NCI-H2171 (cell line): ENCODE results near the gene LRRC61.
"Not testable (repeated sequence)": the region's sequence is repeated elsewhere in the genome, so short reads cannot be mapped to it uniquely, and the experiment has no call there.

Source experiments
- DNase-seq: peaks from one replicate; lab custom pipeline; 2025; lab: John Stamatoyannopoulos, UW

LRRC61 gene

DNA sequence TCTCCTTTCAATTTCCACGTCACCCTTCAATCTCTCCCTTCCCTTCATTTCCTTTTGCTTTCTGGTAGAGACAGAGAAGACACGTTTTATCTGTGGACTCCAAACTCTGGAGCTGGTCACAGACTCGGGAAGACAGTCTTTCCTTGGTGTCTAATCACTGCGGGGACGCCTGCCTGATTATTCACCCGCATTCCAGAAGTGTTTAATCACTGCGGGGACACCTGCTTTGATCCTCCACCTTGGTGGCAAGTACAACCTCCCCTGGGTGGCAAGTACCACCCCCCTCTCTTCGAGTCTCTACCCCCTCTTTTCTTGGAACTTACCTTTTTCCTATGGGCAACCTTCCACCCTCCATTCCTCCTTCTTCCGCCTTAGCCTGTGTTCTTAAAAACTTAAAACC is 15.3 kb upstream of the LRRC61 start:
- no peak for DNase-seq

DNA sequence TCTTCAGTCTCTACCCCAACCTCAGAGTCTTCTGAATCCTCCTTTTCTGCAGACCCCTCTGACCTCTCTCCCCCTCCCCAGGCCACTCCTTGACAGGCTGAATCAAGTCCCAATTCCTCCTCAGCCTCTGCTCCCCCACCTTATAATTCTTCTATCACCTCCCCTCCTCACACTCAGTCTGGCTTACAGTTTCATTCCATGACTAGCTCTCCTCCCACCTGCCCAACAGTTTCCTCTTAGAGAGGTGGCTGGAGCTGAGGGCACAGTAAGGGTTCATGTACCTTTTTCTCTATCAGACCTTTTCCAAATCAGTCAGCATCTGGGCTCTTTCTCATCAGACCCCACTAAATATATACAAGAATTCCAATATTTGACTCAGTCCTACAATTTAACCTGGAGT is 14.6 kb upstream of the LRRC61 start:
- DNase-seq = no peak

DNA sequence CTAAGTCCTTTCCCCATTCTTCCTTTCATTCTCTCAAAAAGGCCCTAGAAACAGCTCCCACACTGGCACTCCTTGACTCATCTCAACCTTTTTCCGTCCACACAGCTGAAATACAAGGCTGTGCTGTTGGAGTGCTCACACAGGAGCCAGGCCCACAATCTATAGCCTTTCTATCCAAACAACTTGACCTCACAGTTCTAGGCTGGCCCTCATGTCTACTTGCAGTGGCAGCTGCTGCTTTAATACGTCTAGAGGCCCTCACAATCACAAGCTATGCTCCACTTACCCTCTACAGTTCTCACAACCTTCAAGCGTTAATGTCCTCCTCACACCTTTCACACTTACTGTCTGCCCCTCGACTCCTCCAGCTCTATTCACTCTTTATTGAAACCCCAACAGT is 12.0 kb upstream of the LRRC61 start:
- no peak for DNase-seq

DNA sequence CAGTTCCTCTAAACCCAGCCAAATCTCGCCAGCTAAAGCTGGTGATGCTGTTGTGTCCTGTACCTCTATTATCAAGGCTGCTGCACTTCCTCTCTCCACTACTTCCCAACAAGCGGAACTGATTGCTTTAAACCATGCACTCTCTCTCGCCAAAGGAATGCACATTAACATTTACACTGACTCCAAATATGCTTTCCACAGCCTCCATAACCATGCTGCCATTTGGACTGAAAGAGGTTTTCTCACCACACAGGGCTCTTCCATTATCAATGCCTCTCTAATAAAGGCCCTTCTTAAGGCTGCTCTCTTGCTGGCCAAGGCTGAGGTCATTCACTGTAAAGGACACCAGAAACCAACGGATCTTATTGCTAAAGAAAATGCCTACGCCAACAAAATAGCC is 11.4 kb upstream of the LRRC61 start:
- no peak for DNase-seq

DNA sequence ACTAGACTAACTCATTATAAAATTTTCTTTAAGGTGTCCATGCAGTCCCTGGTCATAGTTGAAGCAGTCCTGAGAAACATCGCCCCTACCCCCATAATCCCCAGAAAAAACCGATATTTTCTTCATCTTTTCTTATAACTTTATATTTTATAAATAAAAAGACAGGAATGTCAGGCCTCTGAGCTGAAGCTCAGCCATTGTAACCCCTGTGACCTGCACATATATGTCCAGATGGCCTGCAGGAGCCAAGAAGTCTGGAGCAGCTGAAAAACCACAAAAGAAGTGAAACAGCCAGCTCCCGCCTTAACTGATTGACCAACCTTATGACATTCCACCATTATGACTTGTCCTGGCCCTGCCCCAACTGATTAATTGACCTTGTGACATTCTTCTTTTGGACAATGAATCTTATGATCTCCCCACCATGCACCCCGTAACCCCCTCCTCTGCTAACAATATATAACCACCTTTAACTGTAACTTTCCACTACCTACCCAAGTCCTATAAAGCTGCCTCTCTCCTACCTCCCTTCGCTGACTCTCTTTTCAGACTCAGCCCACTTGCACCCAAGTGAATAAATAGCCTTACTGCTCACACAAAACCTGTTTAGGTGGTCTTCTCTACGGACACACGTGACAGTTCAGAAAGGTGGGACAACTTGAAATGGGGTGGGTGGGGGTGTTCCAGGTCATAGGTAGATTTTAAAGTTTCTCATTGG is 10.3 kb upstream of the LRRC61 start:
- DNase-seq = not testable (repeated sequence)

DNA sequence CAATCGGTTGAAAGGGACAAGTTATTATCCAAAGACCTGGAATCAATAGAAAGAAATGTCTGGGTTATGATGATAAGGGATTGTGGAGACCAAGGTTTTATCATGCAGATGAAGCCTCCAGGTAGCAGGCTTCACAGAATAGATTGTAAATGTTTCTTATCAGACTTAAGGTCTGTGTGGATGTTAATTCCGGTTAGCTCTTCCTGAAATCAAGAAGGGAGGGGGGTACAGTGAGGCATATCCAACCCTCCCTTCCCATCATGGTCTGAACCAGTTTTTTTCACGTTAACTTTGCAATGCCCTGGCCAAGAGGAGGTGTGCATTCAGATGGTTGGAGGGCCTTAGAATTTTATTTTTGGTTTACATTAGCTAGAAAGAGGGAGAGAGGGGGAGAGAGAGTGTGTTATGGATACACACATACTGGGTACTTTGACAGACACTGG is 9.8 kb upstream of the LRRC61 start:
- DNase-seq = no peak

DNA sequence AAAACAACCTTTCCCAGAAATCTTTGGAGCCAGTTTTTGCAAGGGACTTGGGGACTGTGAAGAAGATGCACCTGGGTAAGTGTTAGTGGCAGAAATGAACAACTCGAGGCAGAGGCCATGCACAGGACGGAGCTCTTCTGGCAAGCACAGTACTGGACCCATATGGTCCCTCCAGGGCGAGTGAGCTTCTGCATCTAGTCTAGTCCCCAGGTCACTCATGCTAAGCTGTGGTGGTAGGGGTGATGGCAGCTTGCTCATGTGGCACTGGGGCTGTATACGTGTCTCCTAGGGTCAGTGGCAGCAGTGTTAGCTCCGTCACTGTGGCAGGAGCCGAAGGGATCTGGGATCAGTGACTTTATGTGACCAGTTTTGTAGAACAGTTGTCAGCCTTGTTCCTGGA is 9.3 kb upstream of the LRRC61 start:
- DNase-seq = no peak

DNA sequence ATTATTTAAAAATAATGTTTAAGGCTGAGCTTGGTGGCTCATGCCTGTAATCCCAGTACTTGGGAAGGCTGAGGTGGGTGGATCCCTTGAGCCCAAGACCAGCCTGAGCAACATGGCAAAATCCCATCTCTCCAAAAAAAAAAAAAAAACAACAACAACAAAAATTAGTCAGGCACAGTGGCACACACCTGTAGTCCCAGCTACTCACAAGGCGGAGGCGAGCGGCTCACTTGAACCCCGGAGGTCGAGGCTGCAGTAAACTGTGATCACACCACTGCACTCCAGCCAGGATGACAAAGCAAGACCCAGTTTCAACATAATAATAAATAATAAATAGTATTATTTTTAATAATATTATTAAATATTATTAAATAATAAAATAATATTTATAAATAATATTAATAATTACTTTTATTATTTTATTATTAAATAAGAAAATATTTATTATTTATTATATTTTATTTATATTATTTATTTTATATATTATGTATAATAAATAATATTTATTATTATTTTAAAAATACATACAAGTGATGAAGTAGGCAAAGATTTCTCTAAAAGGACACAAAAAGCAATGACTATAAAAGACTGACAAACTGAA is 8.4 kb upstream of the LRRC61 start:
- DNase-seq = no peak

DNA sequence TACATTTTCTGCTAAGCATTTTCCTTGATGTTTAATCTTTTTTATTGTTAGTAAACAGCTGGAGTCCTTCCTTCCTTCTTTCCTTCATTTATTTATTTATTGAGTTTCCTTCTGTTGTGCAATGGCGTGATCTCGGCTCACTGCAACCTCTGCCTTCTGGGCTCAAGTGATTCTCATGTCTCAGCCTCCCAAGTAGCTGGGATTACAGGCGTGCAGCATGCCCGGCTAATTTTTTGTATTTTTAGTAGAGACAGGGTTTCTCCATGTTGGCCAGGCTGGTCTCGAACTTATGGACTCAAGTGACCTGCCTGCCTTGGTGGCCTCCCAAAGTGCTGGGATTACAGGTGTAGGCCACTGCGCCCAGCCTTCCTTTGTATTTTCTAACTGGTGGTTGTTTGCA is 6.2 kb upstream of the LRRC61 start:
- DNase-seq = not testable (repeated sequence)

DNA sequence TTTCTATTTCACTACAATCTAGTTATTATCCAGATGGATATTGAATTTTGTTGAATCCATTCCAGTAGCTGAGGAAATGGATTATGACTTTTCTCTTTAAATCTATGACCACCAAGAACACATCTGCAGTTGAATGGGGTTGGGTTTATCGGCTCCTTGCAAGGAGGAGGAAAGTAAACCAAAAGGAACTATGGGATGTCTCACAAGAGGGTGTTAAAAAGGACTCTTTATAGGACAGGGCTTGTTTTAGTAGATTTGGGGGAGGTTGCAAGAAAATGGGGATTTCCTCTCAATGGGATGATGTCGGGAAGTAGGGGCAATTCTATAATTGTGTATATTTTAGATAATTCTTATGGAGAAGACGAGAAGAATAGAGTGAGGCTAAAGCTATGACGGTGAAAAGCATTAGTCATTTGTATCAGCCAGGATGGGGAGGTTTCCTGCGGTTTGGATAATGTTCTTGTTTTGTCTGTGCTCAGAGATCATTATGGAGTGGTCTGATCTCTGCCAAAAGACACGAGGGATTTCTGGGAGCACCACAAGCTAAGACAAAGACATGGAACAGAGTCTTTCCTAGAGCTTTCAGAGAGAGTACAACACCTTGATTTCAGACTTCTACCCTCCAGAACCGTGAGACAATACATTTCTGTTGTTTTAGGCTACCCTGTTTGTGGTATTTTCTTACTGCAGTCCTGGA is 5.3 kb upstream of the LRRC61 start:
- no peak for DNase-seq

DNA sequence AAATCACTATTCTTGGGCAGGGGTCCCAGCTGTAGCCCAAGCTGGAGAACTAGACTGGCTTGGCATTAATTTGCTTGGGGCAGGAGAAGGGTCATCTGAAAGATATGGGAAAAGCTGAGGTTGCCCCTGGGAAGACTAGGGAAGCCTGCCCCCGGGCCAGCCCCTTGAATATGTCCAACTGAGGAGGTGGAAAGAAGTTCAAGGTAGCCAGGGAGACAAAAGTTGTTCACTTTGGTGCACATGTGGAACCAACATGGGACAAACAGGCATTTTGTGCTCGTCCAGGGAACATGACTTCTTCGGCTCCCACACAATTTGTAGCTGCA is 1.4 kb upstream of the LRRC61 start:
- DNase-seq = no peak

DNA sequence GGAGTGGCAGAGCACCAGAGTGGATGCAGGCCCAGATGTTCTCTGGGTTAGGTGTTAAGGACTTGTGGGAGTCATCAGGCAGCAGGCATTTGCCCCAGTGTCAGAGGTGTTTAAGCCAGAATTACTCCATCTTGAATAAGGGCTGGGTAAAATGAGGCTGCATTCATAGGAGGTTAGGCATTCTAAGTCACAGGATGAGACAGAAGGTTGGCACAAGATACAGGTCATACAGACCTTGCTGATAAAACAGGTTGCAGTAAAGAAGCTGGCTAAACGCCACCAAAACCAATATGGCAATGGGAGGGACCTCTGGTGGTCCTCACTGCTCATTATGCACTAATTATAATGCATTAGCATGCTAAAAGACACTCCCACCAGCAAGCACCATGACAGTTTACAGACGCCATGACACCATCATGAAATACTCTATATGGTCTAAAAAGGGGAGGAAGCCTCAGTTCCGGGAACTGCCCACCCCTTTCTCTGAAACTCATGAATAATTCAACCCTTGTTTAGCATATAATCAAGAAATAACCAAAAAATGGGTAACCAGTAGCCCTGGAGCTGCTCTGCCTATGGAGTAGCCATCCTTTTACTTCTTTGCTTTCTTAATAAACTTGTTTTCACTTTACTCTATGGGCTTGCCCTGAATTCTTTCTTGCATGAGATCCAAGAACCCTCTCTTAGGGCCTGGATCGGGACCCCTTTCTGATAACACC is 882 bp upstream of the LRRC61 start:
- peak; percentile 1 for DNase-seq

DNA sequence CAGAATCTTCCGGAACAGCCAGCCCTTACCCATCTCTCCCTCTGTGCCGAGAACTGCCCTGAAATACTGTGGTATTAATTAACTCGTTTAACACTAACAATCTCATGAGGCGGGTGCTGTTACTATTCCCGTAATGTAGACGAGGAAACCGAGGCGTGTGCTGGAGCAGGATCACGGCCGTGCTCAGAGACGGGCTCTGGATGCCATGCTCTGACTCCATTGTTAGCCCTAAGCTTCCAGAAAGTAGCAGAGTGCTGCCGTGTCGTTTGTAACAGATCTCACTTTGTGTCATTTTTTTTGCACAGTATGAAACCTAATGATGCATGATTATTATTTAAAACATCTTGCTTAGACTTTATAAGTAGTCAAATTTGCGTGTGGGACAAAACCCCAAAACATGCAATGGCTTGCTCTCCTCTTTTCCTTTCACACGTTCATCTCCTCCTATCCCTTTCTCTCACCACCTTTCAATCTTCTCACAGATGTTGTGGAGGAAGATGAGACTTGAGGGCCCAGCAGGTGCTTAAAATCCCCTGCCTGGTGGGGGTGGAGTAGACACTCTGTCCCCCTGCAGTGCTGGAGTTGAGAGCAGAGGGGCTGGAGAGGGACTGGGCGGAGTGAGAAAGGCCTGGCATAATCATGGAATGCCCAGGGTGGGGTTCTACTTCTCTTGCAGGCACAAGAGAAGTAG is 672 bp downstream of the LRRC61 start:
- DNase-seq = peak; percentile 21

DNA sequence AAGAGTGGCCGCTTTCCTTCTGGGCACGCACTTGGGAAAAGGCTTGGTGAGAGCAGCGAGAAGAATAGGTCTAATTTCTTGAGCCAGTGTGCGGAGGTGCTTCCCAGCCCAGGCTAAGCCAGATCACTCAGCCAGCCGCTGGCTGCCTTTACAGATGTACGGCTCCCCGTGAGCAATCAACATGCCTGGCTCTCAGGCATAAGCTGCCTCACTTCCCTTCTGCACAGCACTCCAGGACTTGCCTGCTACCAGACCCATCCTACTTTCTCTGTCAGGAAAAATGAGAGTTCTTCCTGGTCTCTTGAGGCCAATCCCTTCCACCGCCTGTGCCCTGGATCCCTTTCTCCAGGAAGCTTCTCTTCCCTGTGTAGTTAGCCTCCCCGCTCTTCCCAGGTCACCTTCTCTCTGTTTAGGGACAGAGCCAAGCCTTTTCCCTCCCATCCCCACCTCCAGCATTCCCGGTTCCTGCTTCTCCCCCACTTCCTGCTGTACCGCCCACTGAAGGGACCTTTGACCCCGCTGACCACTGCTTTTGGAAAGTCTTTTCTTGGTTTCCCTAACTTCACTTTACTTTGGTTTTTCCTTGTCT is 1.3 kb downstream of the LRRC61 start:
- DNase-seq = no peak

DNA sequence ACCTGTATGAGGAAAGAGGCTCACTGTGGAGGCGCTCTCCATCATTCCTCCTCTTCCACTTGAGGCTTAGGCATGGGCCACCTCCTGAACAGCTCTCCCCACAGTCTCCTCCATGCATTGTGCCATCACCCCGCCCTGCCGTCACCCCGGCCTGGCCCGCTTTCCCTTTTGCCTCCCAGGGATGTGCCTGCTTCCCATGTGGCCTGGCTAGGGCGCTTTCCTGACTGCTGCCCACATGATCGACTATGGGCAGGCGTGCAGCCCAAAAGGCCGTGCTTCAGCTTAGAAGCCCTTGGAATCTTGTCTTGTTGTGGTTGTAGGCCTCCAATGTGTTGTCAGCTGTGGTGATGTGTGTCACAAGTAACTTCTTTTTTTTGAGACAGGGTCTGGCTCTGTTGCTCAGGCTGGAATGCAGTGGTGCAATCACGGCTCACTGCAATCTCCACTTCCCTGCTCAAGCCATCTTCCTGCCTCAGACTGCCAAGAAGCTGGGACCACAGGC is 2.0 kb downstream of the LRRC61 start:
- DNase-seq = no peak

DNA sequence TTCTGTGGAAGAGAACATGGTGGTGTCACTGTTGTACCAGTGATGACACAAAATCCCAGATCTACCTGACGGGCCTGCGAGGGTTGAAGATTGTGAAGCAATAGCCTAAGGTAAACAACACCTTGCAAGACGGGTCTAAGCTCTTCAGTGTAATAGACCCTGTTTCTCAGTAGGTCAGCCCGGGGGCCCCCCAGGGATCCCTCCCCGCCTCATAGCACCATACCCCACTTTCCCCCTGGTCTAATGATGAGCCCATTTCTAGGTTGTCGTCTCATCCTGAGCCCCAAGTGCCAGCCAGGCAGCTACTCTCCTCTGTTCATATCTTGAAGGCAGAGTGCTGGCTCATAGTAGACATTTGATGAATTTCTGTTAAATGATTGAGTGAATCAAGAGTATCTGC is 2.7 kb downstream of the LRRC61 start:
- DNase-seq = no peak

DNA sequence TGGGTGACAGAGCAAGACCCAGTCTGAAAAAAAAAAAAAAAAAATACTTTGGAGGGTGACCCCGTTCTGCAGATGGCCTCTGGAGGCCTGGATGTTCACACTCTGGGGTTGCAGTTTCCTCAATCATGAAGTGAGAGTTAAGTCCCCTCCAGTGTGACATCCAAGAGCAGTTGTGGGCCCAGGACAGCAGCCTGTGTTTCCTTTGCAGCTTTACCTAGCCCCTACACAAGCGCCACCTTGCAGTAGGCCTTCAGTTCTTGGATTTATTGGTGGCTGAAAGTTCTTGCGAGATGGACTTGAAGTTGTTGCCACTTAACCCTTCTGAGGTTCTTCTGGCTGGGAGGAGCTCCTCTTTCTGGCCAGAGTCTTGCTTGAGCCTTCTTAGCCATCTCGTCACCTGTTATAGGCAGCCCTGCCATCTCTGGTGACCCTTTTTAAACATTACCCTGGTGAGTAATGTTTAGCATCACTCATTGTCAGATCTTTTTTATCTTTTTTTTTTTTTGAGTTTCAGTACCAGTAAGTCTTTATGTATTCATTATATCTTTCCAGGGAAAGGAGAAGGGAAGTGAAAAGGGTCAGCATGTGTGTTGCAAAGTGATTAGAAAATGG is 3.6 kb downstream of the LRRC61 start:
- DNase-seq = no peak

DNA sequence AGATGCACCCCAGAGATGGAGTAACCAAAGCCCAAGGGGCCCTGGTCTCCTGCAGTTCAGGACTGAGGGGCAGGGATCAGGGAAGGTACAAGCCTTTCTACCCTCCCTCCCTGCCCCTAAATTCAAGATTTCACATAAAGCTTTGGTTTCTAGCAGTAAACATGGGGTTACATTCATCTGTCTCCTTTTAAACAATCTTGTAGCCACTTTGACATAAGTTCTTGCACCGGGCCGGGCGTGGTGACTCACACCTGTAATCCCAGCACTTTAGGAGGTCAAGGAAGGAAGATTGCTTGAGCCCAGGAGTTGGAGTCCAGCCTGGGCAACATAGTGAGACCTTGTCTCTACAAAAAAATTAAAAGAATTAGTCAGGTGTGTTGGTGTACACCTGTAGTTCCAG is 4.2 kb downstream of the LRRC61 start:
- DNase-seq = no peak

DNA sequence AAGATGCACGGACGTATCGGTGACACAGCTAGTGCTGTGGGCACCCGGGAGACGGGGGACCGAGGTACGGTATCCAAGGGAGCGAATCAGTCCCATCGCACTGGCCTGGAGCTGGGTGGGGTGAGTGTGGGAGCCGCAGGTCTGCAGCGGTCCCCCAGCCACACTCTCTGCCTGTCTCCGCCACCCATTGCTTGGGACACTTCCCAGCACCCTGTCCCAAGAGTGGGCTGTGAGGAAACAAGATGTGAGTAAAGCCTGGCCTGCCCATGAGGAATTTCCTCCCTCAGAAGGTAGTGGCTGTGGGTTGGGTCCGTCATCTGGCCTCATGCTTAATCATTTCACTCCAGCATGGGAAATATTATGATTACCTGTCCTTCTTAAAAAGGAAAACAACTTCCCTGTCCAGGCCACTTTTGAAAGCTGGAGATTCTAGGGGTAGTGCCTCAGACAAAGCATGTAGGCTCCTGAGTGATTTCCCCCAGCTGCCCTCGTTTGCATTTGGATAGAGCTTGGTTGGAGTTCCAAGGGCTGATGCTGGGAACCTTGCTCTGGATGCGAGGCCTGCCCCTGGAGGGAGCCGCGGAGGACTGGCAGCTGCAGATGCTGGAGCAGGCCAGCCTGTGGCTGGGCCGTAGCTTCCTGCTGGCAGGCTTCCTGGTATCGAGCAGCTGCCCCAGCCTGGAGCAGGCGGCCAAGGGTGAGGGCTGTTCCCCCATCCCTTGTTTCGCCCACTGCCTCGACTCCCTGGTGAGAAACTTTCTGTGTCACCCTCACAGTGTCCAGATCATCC is 6.4 kb downstream of the LRRC61 start:
- no peak for DNase-seq

DNA sequence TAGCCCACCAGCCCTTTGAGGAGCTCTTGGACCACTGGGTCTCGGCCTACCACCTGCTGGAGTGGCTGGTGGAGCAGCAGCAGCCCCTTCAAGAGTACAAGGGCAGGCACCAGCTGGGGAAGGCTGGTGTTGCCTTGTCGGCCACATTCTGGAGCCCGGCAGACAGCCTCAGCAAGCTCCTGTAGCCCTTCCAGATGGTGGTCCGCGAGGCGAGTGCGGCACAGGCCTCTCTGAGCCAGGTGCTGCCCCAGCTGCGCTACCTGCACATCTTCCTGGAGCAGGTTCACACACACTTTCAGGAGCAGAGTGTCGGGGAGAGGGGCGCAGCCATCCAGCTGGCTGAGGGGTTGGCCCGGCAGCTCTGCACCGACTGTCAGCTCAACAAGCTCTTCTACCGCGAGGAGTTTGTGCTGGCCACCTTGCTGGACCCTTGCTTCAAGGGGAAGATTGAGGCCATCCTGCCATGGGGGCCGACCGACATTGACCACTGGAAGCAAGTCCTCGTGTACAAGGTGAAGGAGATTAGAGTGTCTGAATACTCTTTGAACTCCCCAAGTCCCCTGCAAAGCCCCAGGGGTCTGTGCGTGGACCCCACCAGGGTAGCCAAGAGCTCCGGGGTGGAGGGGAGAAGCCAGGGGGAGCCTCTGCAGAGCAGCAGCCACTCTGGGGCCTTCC is 7.2 kb downstream of the LRRC61 start:
- no peak for DNase-seq
